DND-41 (cell line): ENCODE results near the gene BMPER.

Experiments used
- ATAC-seq: fragments of 200-7000 bp; cut with Tn5 transposase; 3 replicates; pipeline ENCODE4 v1.9.1; 2021; ENCODE audit warnings: low read depth; ENCODE audit not compliant: insufficient read depth
- DNase-seq: peaks from one replicate; pipeline ENCODE4 v3.0.0-alpha.2; 2020
- H2AFZ ChIP-seq: 2 replicates; pipeline ENCODE4 v1.6.0; 2012; ENCODE audit warnings: low read depth, low read length
- H3K27ac ChIP-seq: 2 replicates; pipeline ENCODE4 v1.5.1; 2012; ENCODE audit warnings: low read length, inconsistent platforms
- H3K27me3 ChIP-seq: fragments of 200-600 bp; sonication (generic); 2 replicates; pipeline ENCODE4 v1.6.0; 2012; ENCODE audit warnings: low read length, mild to moderate bottlenecking, inconsistent platforms; ENCODE audit not compliant: insufficient read depth, poor library complexity
- H3K36me3 ChIP-seq: 2 replicates; pipeline ENCODE4 v1.5.1; 2012; ENCODE audit warnings: low read length, inconsistent platforms; ENCODE audit not compliant: insufficient read depth
- H3K4me1 ChIP-seq: 2 replicates; pipeline ENCODE4 v1.5.1; 2012; ENCODE audit warnings: mild to moderate bottlenecking, low read length; ENCODE audit not compliant: insufficient read depth
- H3K4me2 ChIP-seq: 2 replicates; pipeline ENCODE4 v1.6.0; 2012; ENCODE audit warnings: mild to moderate bottlenecking, moderate library complexity, low read length, inconsistent platforms; ENCODE audit not compliant: insufficient read depth
- H3K4me3 ChIP-seq, 2 experiments: fragments of 200-600 bp in 1 of 2; shearing (Covaris generic) in 1 of 2; 2 replicates each; pipeline ENCODE4 v1.5.1; 2012 to 2016; ENCODE audit warnings: inconsistent platforms in 2 of 2, low read length in 2 of 2, mild to moderate bottlenecking in 2 of 2, low read depth in 1 of 2, moderate library complexity in 1 of 2
- H3K79me2 ChIP-seq: 2 replicates; pipeline ENCODE4 v1.6.0; 2012; ENCODE audit warnings: low read length, inconsistent platforms; ENCODE audit not compliant: insufficient read depth
- H3K9ac ChIP-seq: 2 replicates; pipeline ENCODE4 v1.6.0; 2012; ENCODE audit warnings: low read depth, mild to moderate bottlenecking, inconsistent platforms, low read length, moderate library complexity
- H3K9me3 ChIP-seq: 2 replicates; pipeline ENCODE4 v1.5.1; 2012; ENCODE audit warnings: low read length, moderate library complexity, mild to moderate bottlenecking, inconsistent platforms; ENCODE audit not compliant: insufficient read depth, severe bottlenecking
- H4K20me1 ChIP-seq: 2 replicates; pipeline ENCODE4 v1.6.0; 2012; ENCODE audit warnings: low read length; ENCODE audit not compliant: insufficient read depth
- EZH2 ChIP-seq: IDR thresholded peaks from 3 replicates; pipeline ENCODE4 v1.6.1; 2012; ENCODE audit warnings: borderline replicate concordance, low read depth, mild to moderate bottlenecking, moderate library complexity, low read length, inconsistent platforms; ENCODE audit not compliant: severe bottlenecking
- TF ChIP-seq, protein P1 (sequence below): IDR thresholded peaks from 2 replicates; pipeline ENCODE4 v1.5.1; 2012; ENCODE audit warnings: borderline replicate concordance, low read length, moderate library complexity, mild to moderate bottlenecking; ENCODE audit not compliant: poor library complexity, severe bottlenecking; ENCODE audit errors: extremely low read depth

The BMPER gene

DNA sequence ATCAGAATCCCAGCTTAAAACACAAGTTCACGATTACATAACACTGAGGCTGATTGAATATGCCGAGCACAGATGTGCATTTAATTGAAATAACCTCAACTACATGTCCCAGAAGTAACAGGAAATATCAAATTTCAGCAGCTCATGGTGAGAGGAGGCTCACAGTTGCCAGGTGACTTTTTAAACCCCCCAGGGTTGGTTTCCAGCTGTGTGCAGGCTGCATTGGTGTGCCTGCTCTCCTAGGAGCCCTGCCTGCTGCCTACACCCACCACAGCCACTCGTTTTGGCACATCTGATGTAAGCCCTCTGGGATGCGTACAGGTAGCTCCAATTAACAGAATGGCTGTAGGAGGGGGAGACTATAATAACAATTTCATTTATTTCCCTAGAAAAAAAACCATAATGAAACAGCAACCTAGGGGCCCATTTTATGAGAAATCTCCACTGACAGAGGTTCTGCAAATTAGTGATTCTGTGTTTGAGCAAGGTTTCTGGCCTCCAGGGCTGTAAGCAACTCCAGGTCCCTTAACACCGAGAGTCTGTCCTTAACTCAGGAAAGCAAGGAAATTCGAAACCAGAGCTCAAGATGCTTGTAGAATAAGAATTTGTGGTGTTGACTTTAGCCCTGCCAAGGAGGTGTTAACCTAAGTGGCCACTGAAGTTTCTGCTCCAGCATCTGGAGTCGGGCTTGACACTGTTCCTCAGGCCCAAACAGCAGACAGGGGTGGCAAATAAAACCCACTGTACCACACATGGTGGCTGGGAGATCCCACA, 161.9 kb downstream of the BMPER start:
- no peak for DNase-seq
- H2AFZ ChIP-seq: no peak overlapping the region
- H3K4me2 ChIP-seq: no peak overlapping the region

DNA sequence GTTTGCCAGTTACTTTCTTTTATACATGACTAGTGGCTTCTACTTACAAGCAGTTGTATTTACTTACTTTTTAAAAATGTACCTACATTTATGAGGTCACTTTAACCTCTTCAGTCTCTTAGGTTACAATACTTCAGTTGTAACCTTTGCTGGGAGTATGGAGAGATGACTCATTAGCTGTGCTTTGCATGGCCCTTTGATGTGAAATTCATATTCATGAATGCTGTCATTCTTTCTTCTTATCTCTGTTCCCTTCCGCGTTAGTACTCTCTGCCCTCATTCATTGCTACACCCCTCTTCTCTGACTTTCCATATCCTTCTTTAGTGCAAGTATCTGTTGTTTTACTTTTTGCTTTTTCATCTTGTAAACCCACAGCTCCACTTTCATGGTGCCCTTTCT, 164.3 kb downstream of the BMPER start:
- ATAC-seq (no peak), DNase-seq (no peak)
- H2AFZ ChIP-seq: no peak overlapping the region
- TF ChIP-seq EZH2: no peak
- TF ChIP-seq, protein P1, sequence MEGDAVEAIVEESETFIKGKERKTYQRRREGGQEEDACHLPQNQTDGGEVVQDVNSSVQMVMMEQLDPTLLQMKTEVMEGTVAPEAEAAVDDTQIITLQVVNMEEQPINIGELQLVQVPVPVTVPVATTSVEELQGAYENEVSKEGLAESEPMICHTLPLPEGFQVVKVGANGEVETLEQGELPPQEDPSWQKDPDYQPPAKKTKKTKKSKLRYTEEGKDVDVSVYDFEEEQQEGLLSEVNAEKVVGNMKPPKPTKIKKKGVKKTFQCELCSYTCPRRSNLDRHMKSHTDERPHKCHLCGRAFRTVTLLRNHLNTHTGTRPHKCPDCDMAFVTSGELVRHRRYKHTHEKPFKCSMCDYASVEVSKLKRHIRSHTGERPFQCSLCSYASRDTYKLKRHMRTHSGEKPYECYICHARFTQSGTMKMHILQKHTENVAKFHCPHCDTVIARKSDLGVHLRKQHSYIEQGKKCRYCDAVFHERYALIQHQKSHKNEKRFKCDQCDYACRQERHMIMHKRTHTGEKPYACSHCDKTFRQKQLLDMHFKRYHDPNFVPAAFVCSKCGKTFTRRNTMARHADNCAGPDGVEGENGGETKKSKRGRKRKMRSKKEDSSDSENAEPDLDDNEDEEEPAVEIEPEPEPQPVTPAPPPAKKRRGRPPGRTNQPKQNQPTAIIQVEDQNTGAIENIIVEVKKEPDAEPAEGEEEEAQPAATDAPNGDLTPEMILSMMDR: no peak
- H3K4me1 ChIP-seq: no peaks in the 10 kb centered on the region
- H3K4me2 ChIP-seq: no peak overlapping the region
- no peaks in the 10 kb centered on the region for H4K20me1 ChIP-seq
- no peak overlapping the region for H3K27ac ChIP-seq
- no peaks in the 10 kb centered on the region for H3K9me3 ChIP-seq
- H3K27me3 ChIP-seq: no peaks in the 10 kb centered on the region
- no peak overlapping the region for H3K4me3 ChIP-seq
- no peaks in the 10 kb centered on the region for H3K79me2 ChIP-seq
- no peak overlapping the region for H3K9ac ChIP-seq
- H3K36me3 ChIP-seq: no peaks in the 10 kb centered on the region

More for the DNA sequence above, 161.9 kb downstream of the BMPER start:
- H3K9ac ChIP-seq: no peak overlapping the region
- H3K4me1 ChIP-seq: no peaks in the 10 kb centered on the region
- no peak overlapping the region for H3K4me3 ChIP-seq
- H3K9me3 ChIP-seq: no peaks in the 10 kb centered on the region
- H3K79me2 ChIP-seq: no peaks in the 10 kb centered on the region
- no peaks in the 10 kb centered on the region for H3K36me3 ChIP-seq
- H3K27ac ChIP-seq: no peak overlapping the region
- H3K27me3 ChIP-seq: no peaks in the 10 kb centered on the region
- no peak for ATAC-seq
- TF ChIP-seq, protein P1: no peak
- TF ChIP-seq EZH2: no peak
- H4K20me1 ChIP-seq: no peaks in the 10 kb centered on the region

DNA sequence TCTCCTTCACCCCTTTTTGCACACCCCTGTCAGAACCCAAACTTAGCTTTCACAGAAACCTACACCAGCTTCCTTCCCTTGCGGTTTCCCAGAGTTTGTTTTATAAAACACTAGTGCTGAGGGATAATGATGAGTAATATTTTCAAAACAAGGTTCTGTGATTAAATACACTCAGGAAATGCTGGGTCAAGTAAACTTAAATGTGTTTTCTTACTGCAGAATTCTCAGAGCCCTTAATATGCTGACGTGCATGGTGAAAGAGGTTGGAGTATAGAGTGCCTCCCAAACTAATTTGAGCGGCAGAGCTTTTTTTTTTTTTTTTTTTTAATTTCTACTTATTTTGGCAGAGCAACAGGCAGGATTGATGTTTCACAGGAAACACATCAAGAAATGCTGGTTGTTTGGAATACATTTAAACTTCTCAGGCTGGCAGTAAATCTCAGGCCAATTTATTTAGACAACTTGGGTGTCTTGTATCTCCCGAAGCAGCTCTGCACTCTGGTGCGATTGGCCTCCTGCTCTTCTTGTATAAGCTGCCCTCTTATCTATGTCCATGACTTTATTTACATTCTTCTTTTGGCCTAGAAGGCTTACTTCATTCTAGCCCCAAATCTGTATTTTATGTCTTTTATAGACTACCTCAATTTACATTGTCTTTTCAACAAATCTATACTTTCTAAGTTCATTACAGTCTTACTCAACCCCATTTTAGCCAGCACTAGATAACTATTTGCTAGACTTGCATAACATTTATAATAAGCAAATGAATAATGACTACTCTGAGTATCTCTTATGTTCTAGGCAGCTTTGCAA, 165.4 kb downstream of the BMPER start:
- no peaks in the 10 kb centered on the region for H4K20me1 ChIP-seq
- TF ChIP-seq, protein P1: no peak
- TF ChIP-seq EZH2: no peak
- H3K4me1 ChIP-seq: no peaks in the 10 kb centered on the region
- H2AFZ ChIP-seq: no peak overlapping the region
- H3K36me3 ChIP-seq: no peaks in the 10 kb centered on the region
- H3K9me3 ChIP-seq: no peaks in the 10 kb centered on the region
- no peak overlapping the region for H3K27ac ChIP-seq
- DNase-seq (no peak), ATAC-seq (no peak)
- no peak overlapping the region for H3K4me2 ChIP-seq
- H3K27me3 ChIP-seq: no peaks in the 10 kb centered on the region
- no peaks in the 10 kb centered on the region for H3K79me2 ChIP-seq
- no peak overlapping the region for H3K9ac ChIP-seq
- no peak overlapping the region for H3K4me3 ChIP-seq
